GM20000 (cell line): ENCODE measurements around the gene TRIO.

ENCODE experiments used
- DNase-seq: peaks from one replicate; pipeline ENCODE4 v3.0.0; 2012; ENCODE audit warnings: low spot score
- CTCF ChIP-seq: IDR thresholded peaks from 2 replicates; pipeline ENCODE4 v1.5.1; 2012; ENCODE audit warnings: mild to moderate bottlenecking, control low read depth; ENCODE audit errors: extremely low read depth, missing control alignments

TRIO gene

DNA sequence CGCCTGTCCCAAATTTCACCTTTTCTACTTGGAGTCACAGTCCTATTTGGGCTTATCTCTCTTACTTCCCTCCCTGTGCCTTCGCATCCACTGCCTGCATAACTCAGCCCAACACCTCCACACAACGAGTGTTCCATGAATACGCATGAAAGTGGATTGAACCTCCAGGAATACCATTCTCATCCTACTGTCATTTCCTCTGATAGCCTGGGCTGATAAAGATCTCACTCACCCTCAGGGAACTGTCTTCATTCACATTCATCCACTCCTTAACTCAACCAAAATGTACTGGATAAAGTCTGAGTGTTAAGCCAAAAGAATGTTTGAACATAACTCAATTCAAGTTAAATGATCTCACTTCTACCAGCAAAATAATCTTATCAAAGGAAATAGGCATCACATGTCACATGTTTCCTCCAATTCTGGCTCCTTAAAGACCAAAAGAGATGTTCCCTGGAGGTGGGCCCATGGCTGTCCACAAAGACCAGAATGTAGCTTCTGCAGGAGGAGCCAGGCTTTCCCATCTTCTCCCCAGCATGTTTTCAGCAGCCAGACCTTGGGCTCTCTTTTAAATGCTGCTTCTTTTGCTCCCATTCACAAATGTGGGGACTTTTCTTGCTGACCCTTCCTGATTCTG, 28.4 kb upstream of the TRIO start:
- no peak for DNase-seq

DNA sequence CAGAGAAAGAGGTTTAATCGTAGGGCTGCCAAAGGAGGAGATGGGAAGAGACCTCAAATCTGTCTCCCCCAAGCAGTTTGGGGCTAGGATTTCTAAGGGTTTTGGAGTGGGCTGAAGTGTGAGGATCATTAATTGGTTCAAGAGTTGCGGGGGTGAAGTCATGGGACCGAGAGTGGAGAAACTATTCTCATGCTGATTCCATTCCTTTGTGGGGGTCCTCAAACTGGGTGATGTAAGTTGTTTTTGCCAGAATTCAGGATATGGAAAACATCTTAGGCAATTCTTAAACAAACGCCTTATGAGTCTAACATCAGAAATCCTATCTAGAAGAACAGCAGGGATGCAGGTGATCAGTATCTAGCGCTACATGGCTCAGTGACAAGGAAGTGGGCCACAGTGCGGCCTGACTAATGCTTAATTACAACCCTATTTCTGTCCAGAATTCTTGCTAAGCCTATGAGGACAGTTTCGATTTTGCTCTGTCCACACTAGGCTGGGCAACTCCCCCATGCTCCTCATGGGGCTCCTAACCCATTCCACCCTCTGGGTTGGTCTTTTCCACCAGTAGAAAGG, 27.7 kb upstream of the TRIO start:
- no peak for DNase-seq
- no peak for TF ChIP-seq CTCF

More for the DNA sequence above, 28.4 kb upstream of the TRIO start:
- no peak for TF ChIP-seq CTCF

DNA sequence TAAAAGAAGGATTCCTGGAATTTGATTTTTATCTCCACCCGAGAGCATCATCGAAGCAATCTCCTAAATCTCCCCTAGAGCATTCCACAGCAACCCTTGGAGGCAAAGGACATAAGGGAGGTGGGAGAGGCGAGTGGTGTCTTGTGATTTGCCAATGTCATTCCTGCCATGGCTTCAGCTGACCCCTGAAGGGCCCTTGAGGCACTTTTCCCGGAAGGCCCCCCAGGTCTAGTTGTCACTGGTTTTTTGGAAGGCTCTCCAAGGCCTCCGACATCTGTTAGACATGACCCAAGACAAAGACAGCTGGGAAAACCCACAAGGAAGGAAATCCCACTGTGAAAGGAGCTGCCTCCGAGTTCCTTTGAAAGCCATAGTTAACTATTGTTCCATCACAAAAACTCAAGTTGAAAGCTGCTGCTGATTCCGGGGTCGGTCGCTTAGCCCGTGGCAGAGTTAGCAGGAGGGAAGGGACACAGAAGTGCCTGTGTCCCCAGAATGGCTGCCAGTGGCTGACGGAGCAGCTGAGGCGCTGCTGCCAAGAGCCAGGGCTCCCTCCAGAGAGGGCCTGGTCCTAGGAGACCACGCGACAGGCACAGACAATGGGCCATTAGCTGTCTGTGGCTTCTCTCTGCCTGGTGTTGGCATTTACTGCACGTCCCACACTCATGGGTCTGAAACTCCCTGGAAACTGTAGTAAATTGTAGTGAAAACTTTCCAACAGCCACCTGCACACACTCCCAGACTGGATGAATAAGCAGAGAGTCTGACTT, 24.4 kb upstream of the TRIO start:
- TF ChIP-seq CTCF = no peak
- no peak for DNase-seq

- no peak for TF ChIP-seq CTCF
These were observed 23.0 kb upstream of the TRIO start for GRCh38 chr5:14120176-14120575.

GRCh38 chr5:14121552-14121951, 21.6 kb upstream of the TRIO start:
- TF ChIP-seq CTCF = no peak
- no peak for DNase-seq

More at GRCh38 chr5:14120176-14120575, 23.0 kb upstream of the TRIO start:
- DNase-seq = no peak

DNA sequence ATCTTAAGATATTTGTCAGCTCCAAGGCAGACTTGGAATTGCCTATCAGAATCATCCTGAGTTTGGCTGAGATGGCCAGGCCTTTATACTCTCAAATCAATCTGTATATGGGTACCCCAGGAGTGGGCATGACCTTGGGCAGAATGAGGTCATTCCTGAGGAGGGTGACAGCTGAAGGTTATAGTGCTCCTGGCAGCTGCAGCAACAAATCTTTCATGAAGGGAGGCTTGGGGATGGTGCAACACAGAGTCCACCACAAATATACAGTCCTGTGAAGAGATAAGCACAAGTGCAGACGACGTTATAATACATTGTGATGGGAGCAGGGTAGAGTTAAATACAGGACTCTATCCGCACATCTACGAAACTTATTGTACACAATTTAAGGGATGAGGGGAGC, 21.1 kb upstream of the TRIO start:
- no peak for TF ChIP-seq CTCF
- DNase-seq = no peak

- no peak for TF ChIP-seq CTCF
- no peak for DNase-seq
These were observed 19.6 kb upstream of the TRIO start for GRCh38 chr5:14123551-14123950.
